HepG2 (cell line): ENCODE measurements around the gene MLLT10. TPM values are rescaled to one million over a fixed set of nuclear protein-coding genes. Genes with fewer than 3 reads are reported as not detected.
A peak's percentile ranks its signal among the peaks of the same experiment; 100 is the strongest.

Experiments used
- CENPX ChIP-seq: sonication (generic); formaldehyde crosslinking; IDR thresholded peaks from 2 replicates; pipeline ENCODE4 v1.9.0; 2021; ENCODE audit warnings: mild to moderate bottlenecking, missing genetic modification reagents, moderate library complexity
- SIX4 ChIP-seq: sonication (generic); formaldehyde crosslinking; IDR thresholded peaks from 2 replicates; pipeline ENCODE4 v1.4.0; 2020; ENCODE audit warnings: missing genetic modification reagents
- ZNF432 ChIP-seq: sonication (generic); formaldehyde crosslinking; IDR thresholded peaks from 2 replicates; pipeline ENCODE4 v1.5.0; 2020; ENCODE audit warnings: missing genetic modification reagents, mild to moderate bottlenecking, borderline replicate concordance
- ZNF484 ChIP-seq: sonication (generic); formaldehyde crosslinking; IDR thresholded peaks from 2 replicates; pipeline ENCODE4 v1.5.1; 2020; ENCODE audit warnings: mild to moderate bottlenecking, low read depth, missing genetic modification reagents, borderline replicate concordance
- ZNF841 ChIP-seq: sonication (generic); formaldehyde crosslinking; IDR thresholded peaks from 2 replicates; pipeline ENCODE4 v1.8.1; 2023; ENCODE audit warnings: missing genetic modification reagents, borderline replicate concordance
- polyA plus RNA-seq, 8 experiments: library from polyadenylated mRNA; depleted of rRNA in 3 of 8; stranded (reverse) in 7 of 8; unstranded in 1 of 8; fragments of >200 nt; fragmentation: Illumina TruSeq in 4 of 8; extraction: Trizol in 4 of 8; gene quantifications; 2 replicates each; pipeline versions ENCODE4 v1.2.1 to v1.2.3, GENCODE V29; 2011 to 2016; ENCODE audit warnings: low read depth in 4 of 8, missing spikeins in 1 of 8, mixed read lengths in 1 of 8; ENCODE audit not compliant: insufficient read depth in 1 of 8
- total RNA-seq, 5 experiments: library from RNA; depleted of rRNA; stranded (reverse); fragments of >200 nt; fragmentation: Illumina TruSeq; extraction: Trizol; gene quantifications; 2 replicates each; pipeline ENCODE4 v1.2.3, GENCODE V29; 2016; ENCODE audit warnings: low read depth in 1 of 5
- TF ChIP-seq, protein P1 (sequence below): sonication (generic); formaldehyde crosslinking; IDR thresholded peaks from 2 replicates; pipeline ENCODE4 v1.4.0; 2020; ENCODE audit warnings: mild to moderate bottlenecking, missing genetic modification reagents
- TF ChIP-seq, protein P2 (sequence below): sonication (generic); formaldehyde crosslinking; IDR thresholded peaks from 2 replicates; pipeline ENCODE4 v1.8.0; 2022; ENCODE audit warnings: mild to moderate bottlenecking, missing genetic modification reagents
- TF ChIP-seq, protein P3 (sequence below): sonication (generic); formaldehyde crosslinking; conservative IDR thresholded peaks from 2 replicates; pipeline ENCODE4 v1.8.0; 2022; ENCODE audit warnings: low read depth, missing genetic modification reagents
- TF ChIP-seq, protein P4 (sequence below): sonication (generic); formaldehyde crosslinking; IDR thresholded peaks from 2 replicates; pipeline ENCODE4 v1.4.0; 2020; ENCODE audit warnings: missing genetic modification reagents, borderline replicate concordance

Gene MLLT10
- total and polyA plus RNA-seq, 2 of the 13 experiments (the other 11 are each of a cell fraction or from before 2014, with no cell fraction given), result 51.3 to 84.1 TPM

DNA sequence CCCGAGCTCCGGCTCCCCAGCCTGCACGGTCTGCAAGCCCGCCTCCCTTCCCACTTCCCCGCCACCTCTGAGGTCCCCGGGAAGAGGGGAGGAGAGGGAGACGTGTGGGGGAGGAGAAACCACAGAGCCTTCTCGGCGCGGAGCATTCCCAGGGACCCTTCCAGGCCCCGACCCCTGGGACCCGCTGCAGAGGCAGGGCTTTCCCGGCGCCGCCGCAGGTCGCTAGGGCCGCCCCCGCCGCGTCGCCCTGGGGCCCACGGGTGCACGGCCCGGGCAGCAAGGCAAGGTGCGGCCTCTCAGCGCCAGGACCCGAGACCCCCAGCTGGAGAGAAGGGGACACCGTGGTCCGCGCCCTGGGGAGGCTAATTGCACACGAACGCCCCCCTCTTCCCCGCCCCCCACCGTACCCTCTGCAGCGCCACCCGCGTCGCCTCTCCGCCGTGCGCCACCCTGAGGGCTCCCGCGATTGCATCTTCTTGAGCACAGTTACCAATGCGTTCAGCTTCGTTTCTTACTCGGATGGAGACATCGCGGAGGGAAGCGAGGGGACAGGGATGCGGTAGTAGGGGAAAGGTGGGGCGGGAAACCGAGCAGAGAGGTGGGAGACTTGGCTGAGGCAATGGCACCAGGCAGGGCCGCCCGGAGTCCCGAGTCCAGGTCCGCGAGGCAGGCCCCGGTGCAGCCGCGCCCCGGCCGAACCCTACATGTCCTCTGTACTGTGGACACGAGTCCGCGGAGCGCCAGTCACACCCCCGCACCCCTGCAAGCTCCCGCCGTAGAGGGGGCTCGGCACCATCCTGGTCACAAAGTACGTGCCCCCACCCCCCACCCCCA is 37.5 kb upstream of the MLLT10 start (continued):
- TF ChIP-seq CENPX (CRISPR knock-in tag) (no peak), ZNF432 (CRISPR knock-in tag) (no peak), ZNF841 (CRISPR knock-in tag) (no peak), ZNF484 (CRISPR knock-in tag) (no peak), SIX4 (CRISPR knock-in tag) (peak; percentile 11; the same call in 1 of the 2 replicates)
- TF ChIP-seq, protein P1, sequence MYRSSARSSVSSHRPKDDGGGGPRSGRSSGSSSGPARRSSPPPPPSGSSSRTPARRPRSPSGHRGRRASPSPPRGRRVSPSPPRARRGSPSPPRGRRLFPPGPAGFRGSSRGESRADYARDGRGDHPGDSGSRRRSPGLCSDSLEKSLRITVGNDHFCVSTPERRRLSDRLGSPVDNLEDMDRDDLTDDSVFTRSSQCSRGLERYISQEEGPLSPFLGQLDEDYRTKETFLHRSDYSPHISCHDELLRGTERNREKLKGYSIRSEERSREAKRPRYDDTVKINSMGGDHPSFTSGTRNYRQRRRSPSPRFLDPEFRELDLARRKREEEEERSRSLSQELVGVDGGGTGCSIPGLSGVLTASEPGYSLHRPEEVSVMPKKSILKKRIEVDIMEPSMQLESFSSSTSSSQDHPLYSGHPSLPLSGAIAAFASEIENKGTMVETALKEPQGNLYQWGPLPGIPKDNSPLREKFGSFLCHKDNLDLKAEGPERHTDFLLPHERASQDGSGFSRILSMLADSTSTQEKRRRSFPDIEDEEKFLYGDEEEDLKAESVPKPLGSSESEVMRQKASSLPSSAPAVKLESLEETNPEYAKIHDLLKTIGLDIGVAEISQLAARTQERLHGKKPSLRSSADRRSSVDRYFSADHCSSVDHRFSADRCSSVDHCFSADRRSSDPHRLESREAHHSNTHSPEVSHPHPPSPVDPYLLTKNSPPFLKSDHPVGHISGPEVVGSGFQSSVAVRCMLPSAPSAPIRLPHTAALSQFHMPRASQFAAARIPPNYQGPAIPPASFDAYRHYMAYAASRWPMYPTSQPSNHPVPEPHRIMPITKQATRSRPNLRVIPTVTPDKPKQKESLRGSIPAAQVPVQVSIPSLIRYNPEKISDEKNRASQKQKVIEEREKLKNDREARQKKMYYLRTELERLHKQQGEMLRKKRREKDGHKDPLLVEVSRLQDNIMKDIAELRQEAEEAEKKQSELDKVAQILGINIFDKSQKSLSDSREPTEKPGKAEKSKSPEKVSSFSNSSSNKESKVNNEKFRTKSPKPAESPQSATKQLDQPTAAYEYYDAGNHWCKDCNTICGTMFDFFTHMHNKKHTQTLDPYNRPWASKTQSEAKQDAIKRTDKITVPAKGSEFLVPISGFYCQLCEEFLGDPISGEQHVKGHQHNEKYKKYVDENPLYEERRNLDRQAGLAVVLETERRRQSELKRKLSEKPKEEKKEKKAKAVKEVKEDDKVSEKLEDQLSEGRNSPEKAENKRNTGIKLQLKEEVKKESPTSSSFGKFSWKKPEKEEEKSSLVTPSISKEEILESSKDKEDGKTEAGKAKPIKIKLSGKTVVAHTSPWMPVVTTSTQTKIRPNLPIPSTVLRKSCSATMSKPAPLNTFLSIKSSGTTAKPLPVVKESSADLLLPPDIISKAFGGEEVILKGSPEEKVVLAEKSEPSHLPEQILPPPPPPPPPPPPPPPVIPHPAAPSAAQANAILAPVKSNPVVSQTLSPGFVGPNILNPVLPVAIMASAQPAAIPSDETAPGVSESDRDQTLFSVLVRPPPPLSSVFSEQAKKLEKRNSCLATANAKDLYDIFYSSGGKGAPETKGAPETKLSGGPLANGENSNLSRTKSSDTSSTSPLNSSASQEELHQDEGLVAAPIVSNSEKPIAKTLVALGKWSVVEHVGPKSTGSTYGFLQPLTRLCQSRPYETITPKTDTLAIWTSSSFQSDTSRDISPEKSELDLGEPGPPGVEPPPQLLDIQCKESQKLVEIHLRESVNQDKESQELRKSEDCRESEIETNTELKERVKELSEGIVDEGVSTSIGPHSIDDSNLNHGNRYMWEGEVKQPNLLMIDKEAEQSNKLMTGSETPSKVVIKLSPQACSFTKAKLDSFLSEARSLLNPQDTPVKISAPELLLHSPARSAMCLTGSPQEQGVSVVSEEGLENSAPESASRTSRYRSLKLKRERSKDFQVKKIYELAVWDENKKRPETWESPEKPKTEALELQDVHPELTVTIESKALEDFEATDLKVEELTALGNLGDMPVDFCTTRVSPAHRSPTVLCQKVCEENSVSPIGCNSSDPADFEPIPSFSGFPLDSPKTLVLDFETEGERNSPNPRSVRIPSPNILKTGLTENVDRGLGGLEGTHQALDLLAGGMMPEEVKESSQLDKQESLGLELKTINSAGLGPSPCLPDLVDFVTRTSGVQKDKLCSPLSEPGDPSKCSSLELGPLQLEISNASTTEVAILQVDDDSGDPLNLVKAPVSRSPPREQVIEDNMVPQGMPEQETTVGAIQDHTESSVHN, result peak; percentile 68; the same call in 1 of the 2 replicates
- TF ChIP-seq, protein P2, sequence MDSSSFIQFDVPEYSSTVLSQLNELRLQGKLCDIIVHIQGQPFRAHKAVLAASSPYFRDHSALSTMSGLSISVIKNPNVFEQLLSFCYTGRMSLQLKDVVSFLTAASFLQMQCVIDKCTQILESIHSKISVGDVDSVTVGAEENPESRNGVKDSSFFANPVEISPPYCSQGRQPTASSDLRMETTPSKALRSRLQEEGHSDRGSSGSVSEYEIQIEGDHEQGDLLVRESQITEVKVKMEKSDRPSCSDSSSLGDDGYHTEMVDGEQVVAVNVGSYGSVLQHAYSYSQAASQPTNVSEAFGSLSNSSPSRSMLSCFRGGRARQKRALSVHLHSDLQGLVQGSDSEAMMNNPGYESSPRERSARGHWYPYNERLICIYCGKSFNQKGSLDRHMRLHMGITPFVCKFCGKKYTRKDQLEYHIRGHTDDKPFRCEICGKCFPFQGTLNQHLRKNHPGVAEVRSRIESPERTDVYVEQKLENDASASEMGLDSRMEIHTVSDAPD (CRISPR knock-in tag), result no peak; the same call in 1 of the 2 replicates
- TF ChIP-seq, protein P3, sequence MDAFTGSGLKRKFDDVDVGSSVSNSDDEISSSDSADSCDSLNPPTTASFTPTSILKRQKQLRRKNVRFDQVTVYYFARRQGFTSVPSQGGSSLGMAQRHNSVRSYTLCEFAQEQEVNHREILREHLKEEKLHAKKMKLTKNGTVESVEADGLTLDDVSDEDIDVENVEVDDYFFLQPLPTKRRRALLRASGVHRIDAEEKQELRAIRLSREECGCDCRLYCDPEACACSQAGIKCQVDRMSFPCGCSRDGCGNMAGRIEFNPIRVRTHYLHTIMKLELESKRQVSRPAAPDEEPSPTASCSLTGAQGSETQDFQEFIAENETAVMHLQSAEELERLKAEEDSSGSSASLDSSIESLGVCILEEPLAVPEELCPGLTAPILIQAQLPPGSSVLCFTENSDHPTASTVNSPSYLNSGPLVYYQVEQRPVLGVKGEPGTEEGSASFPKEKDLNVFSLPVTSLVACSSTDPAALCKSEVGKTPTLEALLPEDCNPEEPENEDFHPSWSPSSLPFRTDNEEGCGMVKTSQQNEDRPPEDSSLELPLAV, result no peak; the same call in 1 of the 2 replicates
- TF ChIP-seq, protein P4, sequence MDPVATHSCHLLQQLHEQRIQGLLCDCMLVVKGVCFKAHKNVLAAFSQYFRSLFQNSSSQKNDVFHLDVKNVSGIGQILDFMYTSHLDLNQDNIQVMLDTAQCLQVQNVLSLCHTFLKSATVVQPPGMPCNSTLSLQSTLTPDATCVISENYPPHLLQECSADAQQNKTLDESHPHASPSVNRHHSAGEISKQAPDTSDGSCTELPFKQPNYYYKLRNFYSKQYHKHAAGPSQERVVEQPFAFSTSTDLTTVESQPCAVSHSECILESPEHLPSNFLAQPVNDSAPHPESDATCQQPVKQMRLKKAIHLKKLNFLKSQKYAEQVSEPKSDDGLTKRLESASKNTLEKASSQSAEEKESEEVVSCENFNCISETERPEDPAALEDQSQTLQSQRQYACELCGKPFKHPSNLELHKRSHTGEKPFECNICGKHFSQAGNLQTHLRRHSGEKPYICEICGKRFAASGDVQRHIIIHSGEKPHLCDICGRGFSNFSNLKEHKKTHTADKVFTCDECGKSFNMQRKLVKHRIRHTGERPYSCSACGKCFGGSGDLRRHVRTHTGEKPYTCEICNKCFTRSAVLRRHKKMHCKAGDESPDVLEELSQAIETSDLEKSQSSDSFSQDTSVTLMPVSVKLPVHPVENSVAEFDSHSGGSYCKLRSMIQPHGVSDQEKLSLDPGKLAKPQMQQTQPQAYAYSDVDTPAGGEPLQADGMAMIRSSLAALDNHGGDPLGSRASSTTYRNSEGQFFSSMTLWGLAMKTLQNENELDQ (CRISPR knock-in tag), result 0 out of 2 replicates have a peak, but pooled peaks have one; percentile 15
